ENCODE measurements around the gene IRF4.

The IRF4 gene

DNA sequence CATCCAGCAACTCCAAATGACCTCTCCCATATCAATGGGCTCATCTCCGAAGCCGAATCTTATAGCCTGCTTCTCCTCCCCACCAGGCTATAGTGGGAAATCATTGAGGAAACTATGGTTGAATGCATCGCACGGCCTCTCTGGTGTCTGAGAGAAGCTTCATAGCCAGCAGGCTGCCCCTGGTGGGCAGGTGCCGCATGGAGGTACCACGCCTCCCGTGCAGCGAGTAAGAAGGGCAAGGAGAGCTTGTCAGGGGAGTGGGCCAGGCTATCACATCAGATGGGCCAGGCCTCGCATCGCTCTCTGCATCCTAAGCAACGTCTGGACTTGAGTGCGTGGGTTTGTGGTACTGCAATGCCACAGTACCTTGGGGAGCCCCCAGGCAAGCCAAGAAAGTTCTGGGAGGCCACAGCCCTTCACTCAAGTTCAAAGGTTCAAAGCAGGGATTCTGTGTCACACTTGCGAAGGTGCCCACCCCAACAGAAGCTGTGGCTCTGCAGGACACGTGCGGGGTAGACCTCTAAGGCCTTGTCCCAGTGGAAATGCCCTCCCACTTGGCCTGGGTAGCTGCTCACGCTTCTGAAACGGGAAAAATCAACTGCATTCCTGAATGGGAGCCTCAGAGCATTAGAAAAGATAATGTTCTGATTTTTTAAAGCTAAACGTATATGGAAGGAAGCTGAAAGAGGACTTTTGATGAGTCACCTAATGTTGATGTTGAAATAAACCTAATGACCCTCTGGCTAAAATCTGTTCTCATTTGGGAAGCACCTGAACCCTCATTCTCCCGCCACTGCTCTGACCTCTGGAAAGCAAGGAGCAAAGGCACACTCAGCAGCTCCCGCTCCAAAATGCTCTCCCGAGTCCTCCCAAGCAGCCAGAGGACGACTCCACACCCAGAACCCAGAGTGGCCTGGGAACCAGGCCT is 8.4 kb upstream of the IRF4 start:
- DNase-seq, result no peak

DNA sequence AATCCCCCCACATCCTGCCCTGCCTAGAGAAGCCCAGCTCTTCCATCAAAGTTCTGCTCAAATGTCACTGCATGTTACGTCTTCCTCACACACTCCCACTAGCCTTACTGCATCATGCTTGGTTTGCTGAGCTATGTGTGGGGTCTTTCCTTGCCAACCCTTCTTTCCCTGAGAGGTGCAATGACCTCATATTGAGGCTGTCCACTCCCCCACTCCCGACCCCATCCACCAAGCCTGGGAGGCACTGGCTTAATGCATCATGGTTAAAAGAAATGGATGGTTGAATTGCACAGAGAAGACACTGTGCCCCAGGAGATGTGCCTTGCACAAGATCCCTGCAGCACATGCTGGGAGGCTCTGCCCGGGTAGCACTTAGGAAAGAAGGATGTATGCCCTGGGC is 7.7 kb upstream of the IRF4 start:
- no peak for DNase-seq

DNA sequence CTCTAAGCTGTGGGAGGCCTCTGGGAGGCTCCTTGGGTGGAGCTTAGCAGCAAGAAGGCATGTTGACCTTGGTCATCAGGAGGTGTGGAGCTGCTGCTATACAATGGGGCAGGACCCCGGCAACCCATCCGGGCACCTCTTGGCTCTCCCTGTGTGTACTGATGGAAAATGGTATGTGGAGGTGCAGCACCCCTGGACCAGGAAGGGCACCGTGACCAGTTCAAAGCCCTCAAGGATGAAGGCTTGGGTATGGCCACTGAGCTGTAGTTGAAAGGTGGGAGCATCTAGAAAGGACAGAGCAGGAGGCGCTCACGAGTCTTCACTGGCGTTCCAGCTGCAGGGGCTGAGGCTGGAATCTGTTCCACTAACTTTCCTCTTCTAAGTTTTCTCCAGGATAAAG is 6.7 kb upstream of the IRF4 start:
- DNase-seq, result no peak

DNA sequence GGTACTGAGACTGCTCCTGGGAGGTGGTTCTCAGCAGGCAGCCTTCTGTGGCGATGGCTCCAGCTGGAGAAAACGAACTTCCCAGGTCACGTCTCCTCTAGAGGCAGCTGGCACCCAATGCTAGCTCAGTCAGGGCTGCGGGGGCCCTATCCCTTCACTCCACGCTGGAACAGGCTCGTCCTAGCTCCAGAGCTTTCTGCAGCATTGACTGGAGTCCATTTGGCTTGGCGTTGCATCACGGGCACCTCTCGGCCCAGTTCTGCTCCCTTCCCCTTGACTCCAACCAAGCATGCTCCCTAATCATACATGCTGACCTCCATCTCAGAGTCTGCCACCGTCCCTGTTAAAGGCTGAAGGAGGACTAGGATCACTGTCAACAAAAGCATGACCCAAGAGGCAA is 5.9 kb upstream of the IRF4 start:
- no peak for DNase-seq

DNA sequence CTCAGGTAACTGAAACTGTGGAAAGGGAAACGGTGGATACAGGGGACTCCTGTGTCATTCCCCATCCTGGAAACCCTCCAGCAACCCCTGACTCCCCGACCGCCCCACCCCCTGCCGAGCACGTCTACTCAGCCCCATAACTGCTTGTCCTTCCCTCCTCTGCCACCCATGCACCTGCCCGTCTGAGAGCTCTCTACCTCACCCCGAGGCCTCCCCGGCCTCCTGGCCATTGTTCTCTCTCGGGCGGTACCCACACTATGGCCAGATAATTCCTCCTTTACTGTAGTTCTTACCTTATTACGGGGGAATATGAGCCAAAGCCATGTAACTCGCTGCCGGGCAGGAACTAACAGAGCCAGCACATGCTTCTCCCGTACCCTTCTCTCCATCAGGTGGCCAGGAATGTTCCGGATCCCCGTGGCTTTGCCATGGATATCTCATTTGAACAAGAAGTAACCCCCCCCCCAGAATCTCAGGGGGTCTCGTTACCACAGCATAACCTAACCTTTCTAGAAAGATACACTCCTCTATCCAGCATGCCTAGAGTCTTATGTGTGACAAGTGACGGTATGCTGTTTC is 4.8 kb upstream of the IRF4 start:
- no peak for DNase-seq

DNA sequence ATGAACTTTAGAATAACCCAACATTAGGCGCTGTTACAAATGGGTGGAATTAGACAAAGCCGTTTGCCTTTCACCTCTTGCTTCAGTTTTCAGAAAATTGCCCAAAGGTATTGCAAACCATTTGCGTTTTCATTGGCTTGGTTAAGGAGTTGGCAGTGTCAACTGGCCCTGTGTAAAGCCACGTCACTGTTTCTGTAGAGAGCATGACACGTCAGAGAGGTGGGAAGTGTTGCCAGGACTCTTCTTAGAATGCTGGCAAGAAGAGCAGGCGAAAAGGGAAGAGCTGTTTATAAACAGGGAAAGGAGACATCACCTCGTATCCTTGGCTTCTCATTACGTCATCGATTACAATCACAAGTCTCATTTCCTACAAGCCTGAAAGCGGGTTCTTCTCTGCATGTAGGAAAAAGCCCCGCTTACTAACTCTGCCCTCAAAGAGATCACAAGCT is 4.2 kb upstream of the IRF4 start:
- no peak for DNase-seq

DNA sequence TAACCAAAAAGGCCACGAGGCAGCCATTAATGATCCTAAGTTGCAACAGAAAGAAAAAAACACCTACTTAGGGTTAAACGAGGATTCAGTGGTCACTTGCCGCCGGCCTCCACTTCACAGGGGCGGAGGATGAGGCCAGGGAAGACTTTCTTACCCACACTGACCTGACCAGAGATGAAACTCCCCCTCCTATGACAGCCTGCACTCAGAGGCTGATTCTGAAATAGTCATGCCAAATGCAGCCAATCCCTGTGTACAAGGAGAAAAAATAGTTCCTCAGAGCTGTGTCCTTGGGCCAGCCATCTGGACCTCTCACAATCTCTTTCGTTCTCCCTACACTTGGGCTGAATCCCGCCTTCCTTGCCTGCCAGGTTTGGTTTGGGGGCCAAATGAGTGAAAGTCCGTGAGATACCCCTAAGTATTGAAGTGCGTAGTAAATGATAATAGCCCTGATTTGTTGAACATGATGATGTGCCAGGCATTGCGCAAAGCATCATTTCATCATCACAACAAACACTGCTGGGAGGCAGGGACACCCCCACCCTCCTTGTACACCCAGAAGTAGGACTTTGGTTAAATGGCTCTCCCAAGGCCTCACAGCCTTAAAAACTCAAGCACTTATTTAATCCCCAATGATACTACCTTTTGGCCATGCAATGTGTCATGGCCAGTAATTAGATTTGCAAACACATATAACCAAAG is 3.2 kb upstream of the IRF4 start:
- no peak for DNase-seq

DNA sequence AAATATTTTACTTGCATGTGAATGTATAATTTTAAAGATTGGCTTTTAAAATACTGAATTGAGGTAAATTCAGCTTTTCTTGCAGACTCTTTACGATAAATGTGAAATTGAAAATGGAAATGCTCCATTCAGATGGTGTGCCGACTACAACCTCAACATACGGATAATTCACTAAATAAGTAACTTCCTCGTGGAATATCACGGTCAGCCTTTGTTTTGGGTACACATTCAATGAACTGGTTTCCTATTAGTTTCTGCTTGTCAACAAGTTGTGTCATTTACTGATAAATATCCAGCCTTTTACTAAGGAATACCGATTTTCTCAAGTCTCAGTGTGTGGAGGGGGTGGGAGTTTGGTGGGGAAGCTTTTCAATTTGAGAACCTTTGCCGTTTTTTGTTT is 2.4 kb upstream of the IRF4 start:
- no peak for DNase-seq

DNA sequence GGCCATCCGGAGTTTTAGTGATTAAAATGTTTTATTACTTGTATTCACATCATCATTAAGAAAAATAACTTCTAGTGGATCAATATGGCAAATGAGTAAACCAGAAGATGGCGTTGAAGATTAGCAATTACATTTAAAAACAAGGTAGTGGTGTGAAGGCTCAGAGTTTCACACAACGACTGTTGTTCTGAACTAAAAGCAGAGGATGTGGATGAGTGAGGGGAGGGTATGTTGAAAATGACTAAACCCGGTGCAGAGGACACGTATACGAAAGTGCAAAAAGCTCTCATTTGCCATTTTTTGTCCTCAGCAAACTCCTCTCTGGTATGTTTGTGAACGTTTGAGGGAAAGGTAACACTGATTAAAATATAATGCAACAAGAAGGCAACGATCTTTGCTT is 1.9 kb upstream of the IRF4 start:
- DNase-seq, result no peak

DNA sequence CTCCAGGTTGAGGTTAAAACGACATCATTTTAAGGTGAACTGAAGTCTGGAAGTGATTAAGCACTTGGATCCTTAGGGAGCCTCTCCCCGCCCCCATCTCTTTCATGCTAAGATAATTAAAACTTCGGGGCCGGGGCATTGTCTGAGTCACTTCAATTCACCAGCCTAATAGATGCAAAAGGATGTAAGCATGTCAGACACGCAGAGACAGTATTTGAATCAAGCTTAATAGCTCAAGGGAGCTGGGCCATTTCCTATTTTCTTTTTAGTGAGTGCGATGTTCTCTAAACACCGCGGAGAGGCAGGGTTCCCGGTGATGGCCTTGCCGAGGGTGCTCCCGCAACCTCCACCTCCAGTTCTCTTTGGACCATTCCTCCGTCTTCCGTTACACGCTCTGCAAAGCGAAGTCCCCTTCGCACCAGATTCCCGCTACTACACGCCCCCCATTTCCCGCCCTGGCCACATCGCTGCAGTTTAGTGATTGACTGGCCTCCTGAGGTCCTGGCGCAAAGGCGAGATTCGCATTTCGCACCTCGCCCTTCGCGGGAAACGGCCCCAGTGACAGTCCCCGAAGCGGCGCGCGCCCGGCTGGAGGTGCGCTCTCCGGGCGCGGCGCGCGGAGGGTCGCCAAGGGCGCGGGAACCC is 516 bp upstream of the IRF4 start:
- peak; percentile 81 for DNase-seq

DNA sequence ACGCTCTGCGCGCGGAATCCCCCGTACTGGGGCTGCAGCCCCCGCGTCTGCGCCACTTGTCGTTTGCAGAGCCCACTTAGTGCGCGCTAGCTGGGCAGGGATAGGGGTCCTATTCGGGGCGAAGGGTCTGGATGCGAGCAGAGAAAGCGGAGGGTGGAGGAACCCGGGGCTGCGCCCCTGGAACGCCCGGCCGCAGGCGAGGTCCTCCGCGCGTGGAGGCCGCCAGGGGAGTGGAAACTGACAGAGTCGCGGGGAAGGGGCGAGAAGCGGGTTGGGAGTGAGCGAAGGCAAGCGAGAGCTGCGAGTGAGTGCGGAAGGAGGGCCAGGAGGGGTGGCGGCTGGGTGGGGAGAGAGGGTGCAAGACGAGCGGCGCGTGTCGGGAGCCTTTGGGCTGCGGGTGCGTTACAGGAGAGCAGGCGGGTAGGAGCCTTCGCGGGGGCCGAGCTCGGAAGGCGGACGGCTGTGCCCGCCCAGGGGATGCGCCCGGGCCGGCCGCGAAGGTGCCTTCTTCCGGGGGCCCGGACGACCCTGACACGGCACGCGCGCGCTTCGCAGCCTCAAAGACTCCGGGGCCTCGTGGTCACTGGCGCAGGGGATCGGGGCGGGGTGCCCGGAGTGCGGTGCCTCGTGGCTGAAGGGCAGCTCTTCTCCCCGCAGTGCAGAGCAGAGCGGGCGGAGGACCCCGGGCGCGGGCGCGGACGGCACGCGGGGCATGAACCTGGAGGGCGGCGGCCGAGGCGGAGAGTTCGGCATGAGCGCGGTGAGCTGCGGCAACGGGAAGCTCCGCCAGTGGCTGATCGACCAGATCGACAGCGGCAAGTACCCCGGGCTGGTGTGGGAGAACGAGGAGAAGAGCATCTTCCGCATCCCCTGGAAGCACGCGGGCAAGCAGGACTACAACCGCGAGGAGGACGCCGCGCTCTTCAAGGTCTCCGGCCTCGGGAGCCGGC is 1.2 kb downstream of the IRF4 start:
- DNase-seq, result peak; percentile 68

DNA sequence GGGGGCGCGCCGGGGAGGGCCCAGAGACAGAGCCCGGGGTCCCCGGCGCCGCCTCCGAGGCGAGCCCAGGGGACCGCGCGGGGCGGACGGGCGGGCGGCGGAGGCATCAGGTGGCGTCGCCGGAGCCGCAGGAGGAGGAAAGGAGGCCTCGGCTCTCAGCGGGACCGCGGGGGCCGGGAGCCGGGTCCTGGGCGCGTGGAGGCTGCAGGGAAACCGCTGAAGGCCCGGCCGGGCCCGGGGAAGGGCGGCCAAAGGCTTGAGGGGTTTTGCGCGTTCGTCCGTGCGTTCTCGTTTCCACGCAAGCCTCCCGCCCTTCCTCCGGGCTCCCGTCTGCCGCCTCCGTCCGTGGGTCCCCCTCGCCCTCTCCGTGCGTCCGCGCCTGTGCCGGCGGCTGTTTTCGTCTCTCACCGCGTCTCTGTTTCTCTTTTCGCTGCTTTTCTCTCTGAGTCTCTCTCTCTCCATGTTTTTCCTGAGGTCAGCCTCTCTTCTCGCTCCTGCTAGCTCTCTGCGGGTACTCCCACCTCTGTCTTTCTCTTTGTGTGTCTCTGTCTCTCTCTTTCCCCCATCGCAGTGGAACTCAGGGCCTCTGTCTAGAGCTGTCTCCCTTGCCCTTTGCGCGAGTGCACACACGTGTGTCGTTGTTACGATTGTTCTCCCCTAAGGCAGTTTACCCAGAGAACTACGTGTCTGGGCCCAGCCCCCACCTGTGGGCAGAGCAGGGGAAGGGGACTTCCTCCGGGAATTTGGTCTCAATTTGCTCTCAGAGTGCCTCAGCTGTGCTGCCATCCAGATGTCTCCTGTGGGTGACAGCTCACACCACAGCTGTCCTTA is 2.1 kb downstream of the IRF4 start:
- peak; percentile 64 for DNase-seq

DNA sequence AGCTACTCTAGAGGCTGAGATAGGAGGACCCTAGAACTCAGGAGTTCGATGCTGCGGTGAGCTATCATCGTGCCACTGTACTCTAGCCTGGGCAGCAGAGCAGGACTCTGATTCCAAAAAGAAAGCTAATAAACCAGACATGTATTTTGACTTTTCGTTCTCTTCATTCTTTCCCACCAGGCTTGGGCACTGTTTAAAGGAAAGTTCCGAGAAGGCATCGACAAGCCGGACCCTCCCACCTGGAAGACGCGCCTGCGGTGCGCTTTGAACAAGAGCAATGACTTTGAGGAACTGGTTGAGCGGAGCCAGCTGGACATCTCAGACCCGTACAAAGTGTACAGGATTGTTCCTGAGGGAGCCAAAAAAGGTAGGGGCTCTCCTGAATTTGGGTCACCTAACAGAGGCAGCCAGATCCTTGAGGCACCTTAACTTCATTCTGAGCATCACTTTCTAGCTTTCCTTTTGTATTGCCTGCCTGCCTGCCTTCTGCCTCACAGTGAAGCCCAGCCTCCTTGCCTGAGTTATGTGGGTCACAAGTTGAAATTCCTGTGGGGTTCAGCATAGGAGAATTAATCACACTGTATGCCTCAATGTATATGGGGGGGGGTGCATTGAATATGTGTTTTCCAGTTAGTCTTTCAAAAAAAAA is 3.2 kb downstream of the IRF4 start:
- DNase-seq, result peak; percentile 45

DNA sequence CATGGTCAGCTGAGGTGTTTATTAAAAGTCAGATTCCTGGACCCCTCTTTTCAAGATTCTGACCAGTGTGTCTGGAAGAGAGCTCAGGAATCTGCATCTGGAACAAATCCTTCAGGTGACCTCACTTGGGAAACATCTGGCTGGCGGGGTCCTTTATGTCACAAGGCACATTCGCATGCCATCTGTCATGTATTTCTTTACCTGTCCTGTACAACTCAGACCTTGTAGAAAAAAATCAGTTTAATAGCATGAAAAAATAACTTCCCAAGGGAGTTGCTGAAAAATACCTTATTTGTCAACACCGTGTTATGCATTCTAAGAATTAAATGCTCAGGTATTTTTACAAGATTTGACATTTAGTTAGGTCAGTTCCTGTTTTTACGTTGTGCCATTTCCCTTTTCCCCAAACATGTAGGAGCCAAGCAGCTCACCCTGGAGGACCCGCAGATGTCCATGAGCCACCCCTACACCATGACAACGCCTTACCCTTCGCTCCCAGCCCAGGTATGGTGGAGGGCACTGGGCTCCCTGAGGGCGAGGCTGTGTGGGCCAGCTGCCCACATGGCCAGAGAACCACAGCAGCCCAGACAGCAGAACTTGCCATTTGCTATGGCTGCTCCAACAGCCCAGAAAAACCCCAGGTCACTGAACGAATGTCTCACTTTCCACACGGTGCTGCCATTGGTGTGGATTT is 4.0 kb downstream of the IRF4 start:
- DNase-seq, result peak; percentile 48

DNA sequence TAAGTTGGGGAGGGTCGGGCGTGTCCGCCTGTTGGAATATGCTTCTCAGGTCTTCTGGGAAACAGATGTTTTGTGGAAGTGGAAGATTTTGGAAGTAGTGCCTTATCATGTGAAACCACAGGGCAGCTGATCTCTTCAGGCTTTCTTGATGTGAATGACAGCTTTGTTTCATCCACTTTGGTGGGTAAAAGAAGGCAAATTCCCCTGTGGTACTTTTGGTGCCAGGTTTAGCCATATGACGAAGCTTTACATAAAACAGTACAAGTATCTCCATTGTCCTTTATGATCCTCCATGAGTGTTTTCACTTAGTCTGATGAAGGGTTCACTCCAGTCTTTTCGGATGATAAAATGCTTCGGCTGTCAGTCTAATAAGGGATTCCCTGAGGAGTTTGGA is 4.6 kb downstream of the IRF4 start:
- DNase-seq, result no peak

DNA sequence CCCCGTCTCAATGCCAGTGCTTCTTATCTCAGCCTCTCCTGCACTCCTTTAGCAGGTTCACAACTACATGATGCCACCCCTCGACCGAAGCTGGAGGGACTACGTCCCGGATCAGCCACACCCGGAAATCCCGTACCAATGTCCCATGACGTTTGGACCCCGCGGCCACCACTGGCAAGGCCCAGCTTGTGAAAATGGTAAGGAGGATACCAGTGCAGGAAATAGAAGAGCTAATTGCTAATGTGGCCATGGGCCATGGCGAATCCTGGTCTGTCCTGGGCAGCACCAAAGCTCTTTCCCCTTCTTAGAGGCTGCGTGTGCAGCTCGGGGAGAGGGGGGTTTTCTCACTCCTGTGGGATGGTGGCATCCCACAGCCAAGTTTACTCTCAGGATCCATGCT is 5.5 kb downstream of the IRF4 start:
- no peak for DNase-seq

DNA sequence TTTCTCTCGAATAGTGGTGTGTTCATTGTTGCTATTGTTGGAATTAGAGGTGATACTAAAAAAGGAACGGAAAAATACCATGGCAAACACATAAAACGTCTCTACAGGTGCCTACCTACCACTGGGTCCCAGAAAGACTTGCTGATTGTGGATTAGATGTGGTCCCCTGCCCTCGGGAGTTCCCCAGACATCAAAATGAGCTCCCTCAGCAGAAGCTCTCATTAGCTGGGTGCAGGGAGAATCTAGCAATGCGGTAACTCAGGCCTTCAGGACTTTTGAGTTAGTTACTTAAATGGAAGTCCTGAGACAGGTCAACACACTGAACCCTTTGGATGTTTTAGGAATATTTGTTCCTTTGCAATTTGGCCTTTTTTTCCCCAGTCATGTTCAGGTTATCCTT is 6.1 kb downstream of the IRF4 start:
- DNase-seq, result peak; percentile 68

DNA sequence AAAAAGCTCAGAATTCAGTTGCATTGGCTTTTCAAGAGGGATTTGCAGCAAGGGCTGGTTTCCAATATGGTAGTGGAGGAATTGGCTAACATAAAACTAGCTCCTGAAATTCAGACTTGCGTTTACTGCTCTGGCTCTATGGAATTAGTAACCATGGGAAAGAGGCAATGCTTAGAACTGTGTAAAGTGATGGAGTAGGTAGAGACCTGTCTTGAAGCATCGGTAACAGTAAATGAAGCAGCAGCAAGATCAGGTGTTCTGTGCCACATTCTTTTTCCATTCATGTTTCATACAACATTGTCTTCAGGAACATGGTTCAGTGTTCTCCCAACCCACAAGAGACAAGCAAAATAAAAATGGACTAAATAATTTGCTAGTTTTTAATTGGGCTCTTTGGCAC is 6.5 kb downstream of the IRF4 start:
- no peak for DNase-seq

DNA sequence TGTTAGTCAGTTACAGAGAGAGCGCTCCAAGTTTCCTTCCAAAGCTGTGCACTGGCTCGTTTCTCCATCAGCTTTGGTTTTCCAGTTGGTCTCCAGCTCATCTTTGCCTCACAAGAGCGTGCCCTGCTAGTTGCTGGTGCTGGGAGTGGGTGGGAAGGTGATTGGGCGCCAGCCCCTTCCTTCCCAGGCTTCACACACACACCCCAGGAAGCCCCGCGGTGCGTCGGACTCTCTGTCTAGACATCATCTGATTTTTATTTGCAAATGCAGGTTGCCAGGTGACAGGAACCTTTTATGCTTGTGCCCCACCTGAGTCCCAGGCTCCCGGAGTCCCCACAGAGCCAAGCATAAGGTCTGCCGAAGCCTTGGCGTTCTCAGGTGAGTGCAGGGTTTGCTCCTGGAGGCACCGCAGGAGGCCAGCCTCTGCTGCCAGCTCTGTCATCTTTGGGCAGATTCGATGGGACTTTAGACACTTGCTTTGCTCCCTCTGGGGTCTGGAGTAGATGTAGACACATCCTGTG is 7.1 kb downstream of the IRF4 start:
- no peak for DNase-seq
